Kidney epithelial cell (primary cell): Measurements from ENCODE around the gene MAP2K2. TPM values are rescaled to one million over a fixed set of nuclear protein-coding genes. Genes with fewer than 3 reads are reported as not detected.

Experiments
- DNase-seq: peaks from one replicate; pipeline ENCODE4 v3.0.0-alpha.2; 2010; ENCODE audit warnings: low read depth
- H3K27me3 ChIP-seq: 2 replicates; pipeline ENCODE4 v1.6.0; 2011; ENCODE audit warnings: low read length; ENCODE audit not compliant: control insufficient read depth, insufficient read depth
- H3K36me3 ChIP-seq: 2 replicates; pipeline ENCODE4 v1.5.1; 2011; ENCODE audit warnings: low read length; ENCODE audit not compliant: control insufficient read depth, insufficient read depth
- H3K4me3 ChIP-seq: 2 replicates; pipeline ENCODE4 v1.5.1; 2011; ENCODE audit warnings: low read depth, mild to moderate bottlenecking, control low read depth, low read length
- CTCF ChIP-seq: IDR thresholded peaks from 2 replicates; pipeline ENCODE4 v1.5.1; 2011; ENCODE audit warnings: mild to moderate bottlenecking, moderate library complexity, low read length, control low read depth, inconsistent platforms; ENCODE audit not compliant: insufficient read depth, poor library complexity, severe bottlenecking
- total RNA-seq: library from RNA; depleted of rRNA; stranded (reverse); fragments of >200 nt; gene quantifications from 2 replicates; pipeline ENCODE4 v1.2.3, GENCODE V29; 2015

The MAP2K2 gene
- total RNA-seq, 1 donor from 2014 or later = 198 TPM

- no peaks in the 10 kb centered on the region for H3K36me3 ChIP-seq
- no peak for TF ChIP-seq CTCF
- DNase-seq = no peak
- no peaks in the 10 kb centered on the region for H3K27me3 ChIP-seq
- no peak overlapping the region for H3K4me3 ChIP-seq
Measured at GRCh38 chr19:4102339-4103079, 21.4 kb downstream of the MAP2K2 start.

GRCh38 chr19:4101496-4101770 is 22.5 kb downstream of the MAP2K2 start:
- Histone ChIP-seq H3K36me3 (no peaks in the 10 kb centered on the region), H3K4me3 (no peak overlapping the region), H3K27me3 (no peaks in the 10 kb centered on the region)
- no peak for DNase-seq
- TF ChIP-seq CTCF = no peak

- Histone ChIP-seq H3K27me3 (no peaks in the 10 kb centered on the region), H3K36me3 (no peaks in the 10 kb centered on the region), H3K4me3 (no peak overlapping the region)
- no peak for TF ChIP-seq CTCF
- DNase-seq = no peak
Measured at GRCh38 chr19:4100647-4101495, 23.1 kb downstream of the MAP2K2 start.

- H3K4me3 ChIP-seq = no peak overlapping the region
- H3K36me3 ChIP-seq = no peaks in the 10 kb centered on the region
- H3K27me3 ChIP-seq = no peaks in the 10 kb centered on the region
- DNase-seq = no peak
- TF ChIP-seq CTCF = no peak
Measured at GRCh38 chr19:4099041-4099764, 24.7 kb downstream of the MAP2K2 start.

GRCh38 chr19:4098493-4098892 is 25.4 kb downstream of the MAP2K2 start:
- Histone ChIP-seq H3K27me3 (no peaks in the 10 kb centered on the region), H3K4me3 (no peak overlapping the region), H3K36me3 (no peaks in the 10 kb centered on the region)
- no peak for TF ChIP-seq CTCF
- no peak for DNase-seq
